Esophagus squamous epithelium (tissue), 4 donors: ENCODE data around the gene CSF1R.

Experiments
- POLR2A ChIP-seq, 4 donors: fragments of 450-650 bp; IDR thresholded peaks; one replicate each; pipeline ENCODE4 v1.6.1; 2017; ENCODE audit warnings: antibody characterized with exemption in 4 of 4, mild to moderate bottlenecking in 4 of 4, moderate library complexity in 3 of 4
- TF ChIP-seq, protein P1 (sequence below), 6 experiments: fragments of 450-650 bp in 4 of 6; fragments of 200-600 bp in 2 of 6; sonication (generic) in 2 of 6; IDR thresholded peaks; one replicate each; pipeline ENCODE4 v1.5.1; 2016 to 2019; ENCODE audit warnings: antibody characterized with exemption in 6 of 6, mild to moderate bottlenecking in 4 of 6, moderate library complexity in 4 of 6

DNA sequence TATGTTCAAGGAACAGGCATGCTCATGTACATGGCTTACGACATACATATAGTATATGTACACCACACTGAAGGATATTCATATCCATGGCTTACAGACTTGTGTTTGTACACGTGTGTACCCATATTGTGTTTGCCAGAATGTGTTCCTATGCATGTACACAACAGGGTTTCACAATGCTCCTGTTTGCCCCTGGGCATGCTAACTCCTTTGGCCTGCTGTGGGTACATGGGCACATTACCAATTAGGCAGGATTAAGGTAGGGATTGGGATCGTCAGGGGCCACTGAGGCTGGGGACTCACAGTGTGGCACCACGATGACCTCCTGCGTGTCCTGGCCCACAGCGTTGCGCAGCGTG is 43.1 kb upstream of the CSF1R start:
- TF ChIP-seq, protein P1, sequence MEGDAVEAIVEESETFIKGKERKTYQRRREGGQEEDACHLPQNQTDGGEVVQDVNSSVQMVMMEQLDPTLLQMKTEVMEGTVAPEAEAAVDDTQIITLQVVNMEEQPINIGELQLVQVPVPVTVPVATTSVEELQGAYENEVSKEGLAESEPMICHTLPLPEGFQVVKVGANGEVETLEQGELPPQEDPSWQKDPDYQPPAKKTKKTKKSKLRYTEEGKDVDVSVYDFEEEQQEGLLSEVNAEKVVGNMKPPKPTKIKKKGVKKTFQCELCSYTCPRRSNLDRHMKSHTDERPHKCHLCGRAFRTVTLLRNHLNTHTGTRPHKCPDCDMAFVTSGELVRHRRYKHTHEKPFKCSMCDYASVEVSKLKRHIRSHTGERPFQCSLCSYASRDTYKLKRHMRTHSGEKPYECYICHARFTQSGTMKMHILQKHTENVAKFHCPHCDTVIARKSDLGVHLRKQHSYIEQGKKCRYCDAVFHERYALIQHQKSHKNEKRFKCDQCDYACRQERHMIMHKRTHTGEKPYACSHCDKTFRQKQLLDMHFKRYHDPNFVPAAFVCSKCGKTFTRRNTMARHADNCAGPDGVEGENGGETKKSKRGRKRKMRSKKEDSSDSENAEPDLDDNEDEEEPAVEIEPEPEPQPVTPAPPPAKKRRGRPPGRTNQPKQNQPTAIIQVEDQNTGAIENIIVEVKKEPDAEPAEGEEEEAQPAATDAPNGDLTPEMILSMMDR (IDR thresholded peaks at IDR 0.05) = no peak
- TF ChIP-seq POLR2A (IDR thresholded peaks at IDR 0.05) = no peak
